GM12801 (cell line): ENCODE measurements around the gene CHAD.

Source experiments
- CTCF ChIP-seq: IDR thresholded peaks from one replicate; pipeline ENCODE4 v1.5.1; 2011; ENCODE audit warnings: control low read depth; ENCODE audit not compliant: insufficient read length; ENCODE audit errors: extremely low read depth

Gene CHAD

GRCh38 chr17:50445730-50446325 lies 22.9 kb downstream of the CHAD start:
- TF ChIP-seq CTCF = no peak

GRCh38 chr17:50444841-50445715 lies 23.6 kb downstream of the CHAD start:
- no peak for TF ChIP-seq CTCF

- TF ChIP-seq CTCF = no peak
These were observed 25.1 kb downstream of the CHAD start for GRCh38 chr17:50443505-50443974.

- no peak for TF ChIP-seq CTCF
These were observed 27.5 kb downstream of the CHAD start for GRCh38 chr17:50440838-50441829.

- no peak for TF ChIP-seq CTCF
These were observed 28.4 kb downstream of the CHAD start for GRCh38 chr17:50440172-50440837.

GRCh38 chr17:50439008-50439407 lies 29.7 kb downstream of the CHAD start:
- TF ChIP-seq CTCF = no peak
